LNCAP (cell line): ENCODE measurements around the gene PCDHA1.

Experiments used
- TF ChIP-seq, protein P1 (sequence below): fragments of 450-650 bp; IDR thresholded peaks from 2 replicates; pipeline ENCODE4 v1.5.1; 2017; ENCODE audit warnings: mild to moderate bottlenecking

The PCDHA1 gene

DNA sequence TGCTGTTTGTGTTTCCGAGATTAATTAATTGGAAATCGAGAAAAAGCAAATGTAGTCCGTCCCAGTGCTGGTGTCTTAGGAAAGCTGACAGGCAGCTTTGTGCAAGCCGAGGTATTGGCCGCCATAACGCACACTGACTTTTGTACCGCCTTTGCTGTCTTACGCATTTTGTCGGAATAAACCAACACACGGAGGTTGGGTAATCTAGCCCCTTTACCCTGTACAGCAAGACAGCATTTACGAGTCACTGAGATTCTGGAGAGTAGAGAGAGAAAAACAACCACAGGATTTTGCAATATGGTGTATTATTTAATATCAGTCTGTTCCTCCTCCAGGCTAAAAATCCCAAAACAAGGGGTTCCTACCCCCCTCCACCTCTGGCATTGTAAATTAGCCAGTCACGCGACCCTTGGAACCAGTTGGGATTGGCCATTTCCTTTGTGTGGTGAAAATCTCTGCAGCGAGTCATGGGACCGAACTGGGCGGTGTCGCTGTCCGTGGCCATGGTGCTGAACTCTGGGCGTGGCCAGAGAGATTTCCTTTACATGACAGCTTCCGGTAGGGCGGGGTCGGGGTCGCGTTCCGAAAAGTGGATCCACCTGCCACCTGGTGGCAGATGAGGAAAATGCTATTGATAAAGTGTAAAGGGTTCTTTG is 255.0 kb downstream of the PCDHA1 start:
- TF ChIP-seq, protein P1, sequence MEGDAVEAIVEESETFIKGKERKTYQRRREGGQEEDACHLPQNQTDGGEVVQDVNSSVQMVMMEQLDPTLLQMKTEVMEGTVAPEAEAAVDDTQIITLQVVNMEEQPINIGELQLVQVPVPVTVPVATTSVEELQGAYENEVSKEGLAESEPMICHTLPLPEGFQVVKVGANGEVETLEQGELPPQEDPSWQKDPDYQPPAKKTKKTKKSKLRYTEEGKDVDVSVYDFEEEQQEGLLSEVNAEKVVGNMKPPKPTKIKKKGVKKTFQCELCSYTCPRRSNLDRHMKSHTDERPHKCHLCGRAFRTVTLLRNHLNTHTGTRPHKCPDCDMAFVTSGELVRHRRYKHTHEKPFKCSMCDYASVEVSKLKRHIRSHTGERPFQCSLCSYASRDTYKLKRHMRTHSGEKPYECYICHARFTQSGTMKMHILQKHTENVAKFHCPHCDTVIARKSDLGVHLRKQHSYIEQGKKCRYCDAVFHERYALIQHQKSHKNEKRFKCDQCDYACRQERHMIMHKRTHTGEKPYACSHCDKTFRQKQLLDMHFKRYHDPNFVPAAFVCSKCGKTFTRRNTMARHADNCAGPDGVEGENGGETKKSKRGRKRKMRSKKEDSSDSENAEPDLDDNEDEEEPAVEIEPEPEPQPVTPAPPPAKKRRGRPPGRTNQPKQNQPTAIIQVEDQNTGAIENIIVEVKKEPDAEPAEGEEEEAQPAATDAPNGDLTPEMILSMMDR, result peak; percentile 69

DNA sequence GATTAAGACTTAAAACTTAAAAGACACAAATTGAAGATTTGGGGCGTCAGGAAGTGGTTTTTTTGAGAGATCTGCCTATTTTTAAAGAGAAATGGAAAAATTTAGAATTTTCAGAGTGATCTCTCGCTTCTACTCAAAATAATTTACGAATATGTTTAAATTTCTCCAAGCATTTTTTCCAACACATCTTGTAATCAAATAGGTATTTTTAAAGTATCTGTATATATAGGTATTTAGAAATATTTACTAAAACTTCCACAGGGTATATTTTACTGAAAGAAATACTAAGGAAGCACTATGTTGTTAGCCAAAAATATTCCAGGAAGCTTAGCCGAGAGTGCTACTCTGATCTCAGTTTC is 255.5 kb downstream of the PCDHA1 start:
- TF ChIP-seq, protein P1, result no peak

DNA sequence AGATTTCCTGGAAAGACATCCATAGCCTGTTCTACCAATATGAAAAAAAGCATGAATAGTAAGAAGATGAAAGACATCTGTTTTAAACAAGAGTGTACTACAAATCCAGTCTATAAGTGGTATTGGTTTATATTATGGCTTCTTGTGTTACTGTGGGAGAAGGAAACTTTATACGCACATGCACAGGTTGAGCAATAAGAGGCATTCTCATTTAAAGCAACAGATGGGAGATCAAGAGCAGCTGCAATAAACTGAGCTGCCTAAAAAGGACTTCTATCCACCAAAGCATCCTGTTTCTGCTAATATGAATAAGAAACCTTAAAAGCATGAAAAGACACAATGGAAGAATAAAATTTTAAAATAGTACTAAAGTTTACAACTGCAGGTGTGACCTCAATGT is 256.6 kb downstream of the PCDHA1 start:
- TF ChIP-seq, protein P1, result no peak

DNA sequence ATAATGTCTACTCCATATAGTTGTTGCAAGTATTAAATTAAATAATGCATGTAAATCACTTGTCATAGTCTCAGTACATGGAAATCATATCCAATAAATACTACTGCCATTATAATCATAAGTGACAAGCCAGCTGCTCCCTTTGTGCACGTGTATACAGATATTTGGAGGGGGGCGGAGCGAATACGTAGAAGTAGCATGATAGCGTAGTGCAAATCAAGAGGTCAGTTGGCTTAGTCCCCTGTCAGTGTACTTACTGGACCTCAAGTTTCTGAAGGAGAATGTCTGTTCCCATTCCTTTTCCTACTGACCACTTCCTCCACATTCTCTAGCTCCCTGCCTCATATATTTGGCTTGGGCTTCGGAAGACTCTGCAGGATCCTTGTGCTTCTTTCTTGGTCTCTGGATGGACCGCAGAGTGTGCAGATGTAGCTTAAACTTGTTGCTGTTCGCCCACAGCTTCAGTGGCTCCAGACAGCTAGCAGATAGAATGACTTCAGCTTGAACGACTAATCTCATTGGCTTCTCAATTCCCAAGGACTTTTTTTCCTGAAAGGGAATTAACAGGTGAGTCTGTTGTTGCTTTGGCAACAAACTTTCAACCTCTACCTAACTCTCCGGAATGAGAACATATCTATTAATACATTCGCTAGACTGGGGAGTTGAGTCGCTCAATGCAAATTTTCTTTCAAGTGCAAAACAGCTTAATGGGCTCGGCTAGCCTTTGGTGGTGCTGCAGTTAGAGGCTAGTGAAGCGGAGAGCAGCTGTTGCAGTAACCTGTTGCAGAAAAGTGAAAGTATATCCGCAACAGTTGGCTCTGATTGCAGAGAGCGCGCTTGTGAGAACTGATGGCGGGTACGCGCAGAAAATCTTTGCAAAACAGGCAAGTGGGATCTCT is 264.9 kb downstream of the PCDHA1 start, which contains the start of gene PCDHB1:
Gene PCDHB1 (plus strand): TSS at position 753 of the 899 bp plus-strand sequence. CDS start 97 bp downstream, at position 850.
- TF ChIP-seq, protein P1, result no peak

DNA sequence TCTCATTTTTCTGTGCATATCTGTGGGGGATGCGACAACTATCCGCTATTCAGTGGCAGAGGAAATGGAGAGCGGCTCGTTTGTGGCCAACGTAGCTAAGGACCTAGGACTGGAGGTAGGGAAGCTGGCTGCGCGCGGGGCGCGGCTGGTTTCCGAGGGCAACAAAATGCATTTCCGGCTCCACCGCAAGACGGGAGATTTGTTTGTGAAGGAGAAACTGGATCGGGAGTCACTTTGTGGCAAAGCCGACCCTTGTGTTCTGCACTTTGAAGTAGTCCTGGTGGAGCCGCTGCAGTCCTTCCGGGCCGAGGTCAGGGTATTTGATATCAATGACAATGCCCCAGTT is 265.6 kb downstream of the PCDHA1 start:
- TF ChIP-seq, protein P1, result no peak
